T47D (cell line): ENCODE results near the gene STBD1.
A peak's percentile ranks its signal among the peaks of the same experiment; 100 is the strongest.

Source experiments
- DNase-seq, 2 experiments: peaks; one replicate each; pipeline versions ENCODE4 v3.0.0 to v3.0.0-alpha.2; 2011 to 2012; ENCODE audit warnings: low read depth in 1 of 2, low spot score in 1 of 2
- JUND ChIP-seq: IDR thresholded peaks from 2 replicates; pipeline ENCODE4 v1.6.1; 2012; ENCODE audit warnings: low read depth
- in situ Hi-C: cut with HindIII; loops from 2 replicates; pipeline ENCODE4 v1.10.0; 2016; ENCODE audit warnings: low sequenced_read_pairs, low pct_unique_long_range_greater_than_20kb

Gene STBD1

DNA sequence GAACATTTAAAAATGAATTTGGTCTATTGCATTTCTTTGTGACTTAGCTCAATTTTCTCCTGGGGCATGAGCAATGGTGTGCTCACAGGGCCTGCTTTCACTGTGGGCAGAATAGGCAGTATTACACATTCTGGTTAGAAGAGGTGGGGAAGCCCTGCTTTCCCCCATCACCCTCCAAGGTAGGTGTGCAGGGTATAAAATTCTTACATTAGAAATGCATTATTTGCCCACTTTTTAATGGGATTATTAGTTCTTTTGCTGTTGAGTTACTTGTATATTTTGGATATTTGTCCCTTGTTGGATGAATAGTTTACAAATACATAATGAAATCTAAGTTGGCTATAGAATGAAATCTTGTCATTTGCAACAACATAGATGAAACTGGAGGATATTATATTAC is 8.3 kb upstream of the STBD1 start:
- in situ Hi-C loops: no loop called here
- DNase-seq: no peak
- no peak for TF ChIP-seq JUND

DNA sequence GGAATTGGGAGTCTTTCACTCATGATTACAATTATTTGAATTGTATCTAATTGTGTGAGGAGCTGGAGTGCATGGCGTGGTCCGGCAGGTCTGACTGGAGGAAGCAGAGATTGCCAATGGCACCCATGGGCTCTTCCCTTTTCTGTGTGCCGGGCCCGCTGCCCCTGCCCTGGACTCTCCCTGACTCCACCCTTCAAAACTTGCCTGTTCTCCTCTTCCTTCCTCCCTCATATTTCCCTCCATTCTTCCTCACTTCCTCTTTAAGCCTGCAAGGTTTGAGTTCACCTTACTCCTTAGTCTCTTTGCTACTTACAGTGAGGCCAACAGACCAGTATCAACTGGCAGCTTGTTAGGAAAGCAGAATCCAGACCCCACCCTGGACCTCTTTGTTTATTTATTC is 6.5 kb upstream of the STBD1 start:
- in situ Hi-C loops: no loop called here
- DNase-seq: no peak
- TF ChIP-seq JUND: no peak

- in situ Hi-C loops: no loop called here
- DNase-seq: peak; percentile 8 to 62
- TF ChIP-seq JUND: no peak
Measured at GRCh38 chr4:76301068-76301774, 5.3 kb upstream of the STBD1 start.

GRCh38 chr4:76301775-76302162 is 4.8 kb upstream of the STBD1 start:
- in situ Hi-C loops: no loop called here

GRCh38 chr4:76302826-76303438 is 3.6 kb upstream of the STBD1 start:
- in situ Hi-C loops: no loop called here
- no peak for DNase-seq
- TF ChIP-seq JUND: no peak

More at GRCh38 chr4:76301775-76302162, 4.8 kb upstream of the STBD1 start:
- no peak for DNase-seq
- TF ChIP-seq JUND: no peak

GRCh38 chr4:76305033-76305687 is 1.4 kb upstream of the STBD1 start:
- in situ Hi-C loops: no loop called here
- no peak for TF ChIP-seq JUND
- DNase-seq: no peak

DNA sequence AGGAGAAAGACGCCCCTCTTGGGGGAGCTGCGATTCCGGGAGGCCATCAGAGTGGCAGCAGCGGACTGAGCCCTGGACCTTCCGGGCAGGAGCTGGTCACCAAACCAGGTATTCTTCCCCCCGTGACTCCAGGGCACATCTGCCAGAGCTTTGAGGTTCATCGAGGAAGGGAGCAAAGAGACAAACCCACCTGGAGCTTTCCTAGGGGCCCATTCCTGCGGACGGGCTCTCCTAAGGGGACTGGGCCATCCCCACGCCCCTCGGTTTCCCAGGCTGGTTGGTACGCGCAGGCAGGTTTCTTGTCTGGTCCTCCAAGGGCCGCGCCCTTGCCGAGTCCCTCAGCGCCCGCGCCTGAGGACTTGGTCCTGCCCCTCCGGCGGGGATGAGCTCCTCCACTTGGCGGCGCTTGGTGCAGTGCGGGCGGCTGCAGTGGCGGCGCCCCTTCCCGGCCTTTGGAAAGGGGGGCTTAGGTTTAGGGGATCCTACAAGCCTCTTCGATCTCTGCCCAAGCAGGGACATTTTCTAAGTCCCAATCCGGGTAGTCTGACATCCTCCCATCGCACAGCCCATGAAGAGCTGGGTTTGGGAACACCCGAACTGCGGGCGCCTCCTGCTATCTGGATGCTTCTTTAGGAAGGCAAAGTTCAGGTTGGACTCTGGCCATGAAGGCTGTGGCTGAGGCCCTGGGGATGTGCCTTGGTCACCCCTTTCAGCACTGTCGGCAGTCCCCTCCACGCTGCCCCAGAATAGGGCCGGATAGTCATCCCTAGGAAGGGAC is 538 bp downstream of the STBD1 start:
- TF ChIP-seq JUND: no peak
- DNase-seq: peak; percentile 53 to 56
- in situ Hi-C loops: no loop called here

GRCh38 chr4:76307660-76308014 is 1.1 kb downstream of the STBD1 start:
- no peak for TF ChIP-seq JUND
- in situ Hi-C loops: no loop called here
- no peak for DNase-seq

GRCh38 chr4:76308548-76308947 is 2.0 kb downstream of the STBD1 start:
- no peak for TF ChIP-seq JUND
- no peak for DNase-seq
- in situ Hi-C loops: no loop called here

- TF ChIP-seq JUND: no peak
- DNase-seq: no peak
- in situ Hi-C loops: no loop called here
Measured at GRCh38 chr4:76309939-76310550, 3.5 kb downstream of the STBD1 start.

GRCh38 chr4:76310683-76311082 is 4.2 kb downstream of the STBD1 start:
- DNase-seq: no peak
- TF ChIP-seq JUND: no peak
- in situ Hi-C loops: no loop called here

DNA sequence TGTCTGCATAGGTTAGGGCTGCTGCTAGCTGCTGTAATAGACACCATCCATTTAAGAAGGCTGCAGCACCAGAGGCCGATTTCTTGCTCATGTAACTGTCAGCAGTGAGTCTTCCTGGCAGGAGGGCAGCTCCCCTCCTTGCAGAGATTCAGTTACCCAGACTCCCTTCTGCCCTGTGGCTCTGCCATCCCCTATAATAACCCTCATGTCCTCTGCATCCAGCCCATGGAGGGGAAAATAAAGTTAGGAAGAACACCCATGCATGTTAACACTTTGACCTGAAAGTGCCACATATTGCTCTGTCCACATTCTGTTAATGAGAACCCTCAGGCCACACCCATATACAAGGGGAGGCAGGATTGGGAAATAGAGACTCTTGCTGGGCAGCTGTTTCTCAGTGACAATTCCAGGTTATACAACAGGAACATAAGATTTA is 5.4 kb downstream of the STBD1 start:
- DNase-seq: no peak
- in situ Hi-C loops: no loop called here

More for the DNA sequence above, 5.4 kb downstream of the STBD1 start:
- no peak for TF ChIP-seq JUND
